Stimulated activated CD8-positive, alpha-beta memory T cell treated with anti-CD3 and anti-CD28 coated beads, Interleukin-2, amount 100 ng/mL, for 48 hours (primary cell): ENCODE results near the gene CYBRD1.
"Not testable (repeated sequence)": the region's sequence is repeated elsewhere in the genome, so short reads cannot be mapped to it uniquely, and the experiment has no call there.

ENCODE experiments used
- DNase-seq, 2 donors: peaks; one replicate each; pipeline ENCODE4 v3.0.0-alpha.2; 2020; ENCODE audit warnings: low read depth in 2 of 2

The CYBRD1 gene

GRCh38 chr2:171522052-171522787 lies at the start of gene CYBRD1:
Gene CYBRD1, plus strand, starts transcription at chr2:171522474. Its CDS starts 72 bp downstream, at chr2:171522546.
- DNase-seq, result peak; percentile 7 to 21

GRCh38 chr2:171475979-171476378 lies 46.3 kb upstream of the CYBRD1 start:
- no peak for DNase-seq

GRCh38 chr2:171478345-171478744 lies 43.9 kb upstream of the CYBRD1 start:
- no peak for DNase-seq

GRCh38 chr2:171479154-171479814 lies 43.0 kb upstream of the CYBRD1 start:
- no peak for DNase-seq

GRCh38 chr2:171480908-171481307 lies 41.4 kb upstream of the CYBRD1 start:
- DNase-seq, result no peak

- no peak for DNase-seq
Measured at GRCh38 chr2:171482308-171482707, 40.0 kb upstream of the CYBRD1 start.

- DNase-seq, result no peak
Measured at GRCh38 chr2:171482877-171483276, 39.4 kb upstream of the CYBRD1 start.

GRCh38 chr2:171483793-171484192 lies 38.5 kb upstream of the CYBRD1 start:
- DNase-seq, result no peak

GRCh38 chr2:171485116-171485515 lies 37.2 kb upstream of the CYBRD1 start:
- DNase-seq, result no peak

- DNase-seq, result no peak
Measured at GRCh38 chr2:171487201-171487600, 35.1 kb upstream of the CYBRD1 start.

GRCh38 chr2:171487803-171488259 lies 34.4 kb upstream of the CYBRD1 start:
- no peak for DNase-seq

- no peak for DNase-seq
Measured at GRCh38 chr2:171490577-171490976, 31.7 kb upstream of the CYBRD1 start.

- no peak for DNase-seq
Measured at GRCh38 chr2:171491292-171491691, 31.0 kb upstream of the CYBRD1 start.

- DNase-seq, result no peak
Measured at GRCh38 chr2:171492664-171493063, 29.6 kb upstream of the CYBRD1 start.

- DNase-seq, result not testable (repeated sequence)
Measured at GRCh38 chr2:171497664-171498063, 24.6 kb upstream of the CYBRD1 start.

- no peak for DNase-seq
Measured at GRCh38 chr2:171505374-171505773, 16.9 kb upstream of the CYBRD1 start.

GRCh38 chr2:171509945-171510731 lies 12.1 kb upstream of the CYBRD1 start:
- DNase-seq, result no peak

GRCh38 chr2:171512014-171512413 lies 10.3 kb upstream of the CYBRD1 start:
- no peak for DNase-seq

- DNase-seq, result no peak
Measured at GRCh38 chr2:171512683-171513195, 9.5 kb upstream of the CYBRD1 start.

GRCh38 chr2:171513719-171514160 lies 8.5 kb upstream of the CYBRD1 start:
- DNase-seq, result no peak

- DNase-seq, result no peak
Measured at GRCh38 chr2:171514908-171515582, 7.2 kb upstream of the CYBRD1 start.
